ENCODE measurements around the gene OR11A1.
"Not testable (repeated sequence)": the region's sequence is repeated elsewhere in the genome, so short reads cannot be mapped to it uniquely, and the experiment has no call there.

Gene OR11A1

DNA sequence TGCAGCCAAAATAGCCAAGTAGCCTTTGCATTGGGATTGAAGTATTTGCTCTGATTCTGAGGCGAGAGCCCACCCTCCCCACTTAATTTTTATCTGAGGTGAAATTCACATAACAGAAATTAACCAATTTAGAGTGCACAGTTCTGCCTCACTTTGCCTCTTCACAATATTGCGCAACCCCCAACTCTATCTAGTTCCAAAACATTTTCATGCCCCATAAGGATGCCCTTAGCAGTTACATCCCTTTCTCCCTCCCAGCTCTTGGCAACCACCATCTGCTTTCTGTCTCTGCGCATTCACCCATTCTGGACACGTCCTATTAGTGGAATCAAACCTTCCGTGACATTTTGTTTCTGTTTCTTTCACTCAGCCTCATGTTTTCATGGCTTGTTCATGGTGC, 21.9 kb upstream of the OR11A1 start:
- no peak for DNase-seq (ENCODE audit: low read depth in 3 of 3)

GRCh38 chr6:29477923-29478450, 21.1 kb upstream of the OR11A1 start:
- no peak for DNase-seq (ENCODE audit: low read depth in 3 of 3)

- no peak for DNase-seq (ENCODE audit: low read depth in 3 of 3)
Observed at GRCh38 chr6:29474996-29475395, 18.1 kb upstream of the OR11A1 start.

DNA sequence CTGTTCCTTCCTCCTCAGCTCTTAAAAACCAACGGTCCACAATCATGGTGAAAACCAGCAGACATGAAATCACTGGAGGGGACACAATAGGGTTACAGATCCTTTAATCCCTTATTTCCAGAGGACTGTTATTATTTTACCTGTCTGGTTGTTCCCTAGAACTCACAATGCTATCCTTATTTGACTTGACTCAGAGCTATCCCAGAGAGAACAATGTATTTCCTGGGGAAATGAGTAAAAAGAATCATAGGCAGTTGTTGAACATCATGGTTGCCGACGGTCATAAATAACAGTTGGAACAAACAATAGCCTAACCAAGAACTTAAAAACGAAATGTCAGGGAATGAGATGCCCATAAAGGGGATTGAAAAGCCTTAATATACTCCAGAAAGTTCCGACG, 9.4 kb upstream of the OR11A1 start:
- no peak for DNase-seq (ENCODE audit: low read depth in 3 of 3)

- DNase-seq (ENCODE audit: low read depth in 3 of 3), result no peak
Observed at GRCh38 chr6:29465801-29466200, 8.9 kb upstream of the OR11A1 start.

DNA sequence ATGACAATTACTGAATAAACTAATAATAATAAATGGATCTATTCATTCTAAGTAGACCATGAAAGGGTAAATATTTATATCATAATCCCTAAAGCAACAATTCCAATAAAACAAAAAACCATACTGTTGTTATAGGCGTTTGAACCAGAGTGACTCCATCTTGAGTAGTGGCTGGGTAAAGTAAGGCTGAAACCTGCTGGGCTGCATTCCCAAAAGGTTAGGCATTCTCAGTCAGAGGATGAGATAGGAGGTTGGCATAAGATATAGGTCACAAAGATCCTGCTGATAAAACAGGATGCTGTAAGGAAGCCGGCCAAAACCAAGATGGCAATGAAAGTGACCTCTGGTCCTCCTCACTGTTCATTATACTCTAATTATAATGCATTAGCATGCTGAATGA, 8.4 kb upstream of the OR11A1 start:
- DNase-seq (ENCODE audit: low read depth in 3 of 3), result no peak

- DNase-seq (ENCODE audit: low read depth in 3 of 3), result no peak
Observed at GRCh38 chr6:29462022-29462421, 5.2 kb upstream of the OR11A1 start.

DNA sequence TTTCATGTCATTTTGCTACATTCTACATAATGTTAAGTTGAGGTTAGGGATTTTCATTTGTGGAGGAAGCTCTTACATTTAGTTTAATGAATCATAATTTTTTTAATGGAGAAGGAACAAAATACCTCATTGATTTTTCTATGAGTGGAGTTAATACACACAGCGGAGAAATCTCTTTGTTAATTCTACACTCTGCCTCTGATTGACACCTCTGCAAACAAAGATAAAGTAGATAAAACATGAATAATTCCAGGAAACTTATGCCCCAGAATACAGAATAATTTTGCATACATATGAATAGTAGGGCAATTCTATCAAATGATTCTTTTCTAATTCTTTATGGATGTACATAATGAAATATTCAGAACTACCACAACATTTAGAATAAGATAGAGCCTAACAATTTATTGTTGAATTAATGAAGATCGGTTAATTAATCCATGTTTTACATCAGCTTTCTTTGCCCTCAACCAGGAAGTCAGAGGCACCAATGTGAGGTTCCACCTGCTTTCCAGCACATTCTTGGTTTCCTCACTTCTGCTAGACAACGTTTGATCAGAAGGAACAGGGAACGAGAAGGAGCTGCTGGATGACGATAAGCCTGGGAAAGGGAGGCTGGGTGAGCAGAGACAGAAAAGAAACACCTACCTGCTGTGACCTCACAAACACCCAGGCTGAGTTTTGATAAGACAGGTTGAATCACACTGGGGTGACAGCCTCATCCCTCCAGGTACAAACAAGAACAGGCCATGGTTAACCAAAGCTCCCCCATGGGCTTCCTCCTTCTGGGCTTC, 4.3 kb upstream of the OR11A1 start:
- DNase-seq (ENCODE audit: low read depth in 3 of 3), result no peak

DNA sequence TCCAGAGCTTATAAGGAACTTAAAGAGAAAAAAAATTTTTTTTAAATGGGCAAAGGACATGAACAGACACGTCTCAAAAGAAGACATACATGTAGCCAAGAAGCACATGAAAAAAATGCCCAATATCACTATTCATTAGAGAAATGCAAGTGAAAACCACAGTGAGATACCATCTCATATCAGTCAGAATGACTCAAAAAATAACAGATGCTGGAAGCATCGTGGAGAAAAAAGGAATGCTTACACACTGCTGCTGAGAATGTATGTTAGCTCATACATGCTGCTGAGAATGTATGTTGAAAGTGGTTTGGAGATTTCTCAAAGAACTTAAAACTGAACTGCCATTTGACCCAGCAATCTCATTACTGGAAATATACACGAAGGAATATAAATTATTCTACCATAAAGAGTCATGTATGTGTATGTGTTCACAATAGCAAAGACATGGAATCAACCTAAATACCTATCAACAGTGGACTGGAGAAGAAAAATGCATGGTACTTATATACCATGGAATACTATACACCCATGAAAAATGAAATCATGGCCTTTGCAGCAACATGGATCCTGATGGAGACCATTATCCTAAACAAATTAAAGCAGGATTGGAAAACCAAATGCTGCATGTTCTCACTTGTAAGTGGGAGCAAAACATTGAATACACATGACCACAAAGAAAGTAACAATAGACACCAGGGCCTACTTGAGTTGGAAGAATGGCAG, 5.2 kb downstream of the OR11A1 start:
- DNase-seq (ENCODE audit: low read depth in 3 of 3), result no peak

- no peak for DNase-seq (ENCODE audit: low read depth in 3 of 3)
Observed at GRCh38 chr6:29447670-29448069, 9.2 kb downstream of the OR11A1 start.

DNA sequence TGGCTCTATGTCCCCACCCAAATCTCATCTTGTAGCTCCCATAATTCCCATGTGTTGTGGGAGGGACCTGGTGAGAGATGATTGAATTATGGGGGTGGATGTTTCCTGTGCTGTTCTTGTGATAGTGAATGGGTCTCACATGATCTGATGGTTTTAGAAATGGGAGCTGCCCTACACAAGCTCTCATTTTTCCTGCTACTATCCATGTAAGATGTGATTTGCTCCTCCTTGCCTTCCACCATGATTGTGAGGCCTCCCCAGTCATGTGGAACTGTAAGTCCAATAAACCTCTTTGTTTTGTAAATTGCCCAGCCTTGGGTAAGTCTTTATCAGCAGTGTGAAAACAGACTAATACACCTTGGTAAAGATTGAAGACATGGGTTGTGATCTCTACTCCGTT, 12.8 kb downstream of the OR11A1 start:
- not testable (repeated sequence) for DNase-seq (ENCODE audit: low read depth in 3 of 3)

GRCh38 chr6:29442719-29443118, 14.2 kb downstream of the OR11A1 start:
- no peak for DNase-seq (ENCODE audit: low read depth in 3 of 3)

GRCh38 chr6:29439006-29439405, 17.9 kb downstream of the OR11A1 start, which contains the start of gene OR10C1:
Gene OR10C1, plus strand, starts transcription at chr6:29439306. Its CDS starts 710 bp downstream, at chr6:29440016.
- DNase-seq (ENCODE audit: low read depth in 3 of 3), result no peak

- DNase-seq (ENCODE audit: low read depth in 3 of 3), result not testable (repeated sequence)
Observed at GRCh38 chr6:29436730-29437129, 20.1 kb downstream of the OR11A1 start.

DNA sequence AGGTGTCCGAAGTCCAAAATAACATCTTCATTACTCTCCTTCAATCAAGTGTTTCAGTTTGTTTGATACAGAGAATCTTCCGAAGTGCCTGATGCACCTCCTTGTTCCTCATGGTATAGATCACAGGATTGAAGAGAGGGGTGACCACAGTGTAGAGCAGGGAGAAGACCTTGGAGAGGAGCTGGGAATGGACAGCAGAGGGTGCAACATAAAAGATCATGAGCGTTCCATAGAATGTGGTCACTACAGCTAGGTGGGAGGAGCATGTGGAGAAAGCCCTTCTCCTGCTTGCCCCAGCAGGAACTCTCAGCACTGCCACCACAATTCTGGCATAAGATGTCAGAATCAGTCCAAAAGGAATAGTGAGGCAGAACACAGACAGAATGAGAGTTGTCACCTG, 30.2 kb downstream of the OR11A1 start:
- no peak for DNase-seq (ENCODE audit: low read depth in 3 of 3)

- no peak for DNase-seq (ENCODE audit: low read depth in 3 of 3)
Observed at GRCh38 chr6:29425075-29425474, 31.8 kb downstream of the OR11A1 start.

- DNase-seq (ENCODE audit: low read depth in 3 of 3), result no peak
Observed at GRCh38 chr6:29424575-29424974, 32.3 kb downstream of the OR11A1 start.

DNA sequence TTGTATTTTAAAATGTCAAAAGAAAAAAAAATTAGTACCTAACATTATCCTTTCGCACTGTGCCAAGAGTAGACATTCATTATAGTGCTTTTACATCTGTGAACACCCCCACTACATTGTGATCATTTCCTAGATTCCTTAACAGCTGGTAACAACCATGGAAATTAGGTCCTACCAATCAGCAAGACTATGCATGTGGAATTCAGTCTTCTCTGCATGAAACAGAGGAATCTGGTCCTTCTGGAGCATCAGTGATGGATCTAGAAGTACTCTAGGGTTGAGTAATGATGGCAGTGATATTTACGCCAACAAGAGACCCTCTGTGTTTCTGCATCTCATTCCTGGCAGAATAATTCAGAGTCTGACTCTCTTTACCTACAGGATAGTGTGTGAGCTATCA, 32.7 kb downstream of the OR11A1 start:
- DNase-seq (ENCODE audit: low read depth in 3 of 3), result no peak

GRCh38 chr6:29419516-29419915, 37.4 kb downstream of the OR11A1 start:
- DNase-seq (ENCODE audit: low read depth in 3 of 3), result no peak

DNA sequence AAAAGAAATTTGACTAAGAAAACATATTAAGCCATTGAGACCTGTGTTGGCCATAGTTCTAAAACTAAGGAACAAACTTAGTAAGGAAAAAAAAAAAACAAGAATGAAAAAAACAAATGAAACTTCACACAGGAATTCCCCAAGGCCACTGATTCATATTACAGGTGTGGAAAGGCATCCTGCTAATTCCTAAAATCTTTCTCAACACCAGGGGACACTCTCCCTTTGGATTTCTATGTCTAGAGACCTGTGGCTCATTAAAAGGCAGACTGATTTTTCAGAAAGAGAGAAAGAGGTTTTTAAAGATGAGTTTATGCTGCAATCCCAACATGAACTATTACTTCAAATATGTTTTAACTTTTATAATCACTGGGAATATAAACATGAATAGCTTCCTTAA, 42.3 kb downstream of the OR11A1 start, which contains the start of gene OR12D1:
Gene OR12D1, plus strand, starts transcription at position 341 of the 400 bp plus-strand sequence.
- DNase-seq (ENCODE audit: low read depth in 3 of 3), result no peak

DNA sequence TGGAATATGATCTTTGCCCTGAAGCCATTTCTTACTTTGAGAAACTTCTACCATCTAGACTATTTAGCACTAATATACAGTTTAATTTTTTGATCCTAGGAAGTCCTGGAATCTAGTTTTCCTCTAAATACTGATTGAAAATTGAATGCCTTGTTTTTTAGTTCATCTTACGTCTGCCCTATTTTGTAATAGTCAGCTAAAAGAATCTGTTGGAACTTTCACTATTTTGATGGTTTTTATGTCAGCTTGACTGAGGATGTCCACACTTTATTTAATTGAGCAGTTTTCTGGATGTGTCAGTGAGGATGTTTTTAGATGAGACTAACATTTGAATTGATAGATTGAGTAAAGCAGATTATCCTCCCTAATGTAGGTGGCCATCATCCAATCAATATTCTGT, 53.1 kb downstream of the OR11A1 start:
- no peak for DNase-seq (ENCODE audit: low read depth in 3 of 3)

GRCh38 chr6:29399525-29399924, 57.3 kb downstream of the OR11A1 start:
- no peak for DNase-seq (ENCODE audit: low read depth in 3 of 3)

DNA sequence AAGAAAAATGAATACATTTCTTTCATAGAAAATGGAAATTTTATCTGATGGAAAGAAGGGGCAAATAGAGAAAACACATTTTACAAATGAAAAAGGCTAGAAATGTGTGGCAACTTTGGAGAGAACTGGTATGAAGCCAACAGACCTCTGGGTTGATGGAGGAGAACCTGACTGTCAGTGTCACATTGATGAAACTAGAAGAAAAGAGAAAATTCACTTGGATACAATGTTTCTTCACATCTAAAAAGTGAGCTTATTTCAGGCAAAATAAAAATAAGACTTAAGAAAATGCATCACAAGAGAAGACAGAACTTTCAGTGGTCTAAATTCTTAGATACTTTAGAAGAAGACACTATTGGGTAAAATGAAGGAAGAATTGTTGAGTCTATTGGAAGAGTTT, 61.5 kb downstream of the OR11A1 start, which contains the start of gene OR12D2:
Gene OR12D2, plus strand, starts transcription at position 301 of the 400 bp plus-strand sequence. CDS start 1,069 bp downstream, outside the sequence.
- DNase-seq (ENCODE audit: low read depth in 3 of 3), result no peak

All from stimulated activated CD4-positive, alpha-beta T cell treated with anti-CD3 and anti-CD28 coated beads, TNF-alpha, amount 100 ng/mL, for 48 hours (primary cell).